AG04450 (cell line): ENCODE results near the gene TIMELESS. TPM values are rescaled to one million over a fixed set of nuclear protein-coding genes. Genes with fewer than 3 reads are reported as not detected.

Source experiments
- CTCF ChIA-PET: fragments of 300-600, 350-600 bp; formaldehyde crosslinking; extraction: SDS; loops from one replicate; lab custom pipeline; 2022; ENCODE audit warnings: antibody characterized with exemption, inconsistent platforms; lab: Charles Lee
- POLR2A ChIA-PET: fragments of 350-600 bp; formaldehyde crosslinking; extraction: SDS; loops from one replicate; lab custom pipeline; 2021; ENCODE audit warnings: antibody characterized with exemption, inconsistent platforms; lab: Yijun Ruan, JAX
- DNase-seq: peaks from one replicate; pipeline ENCODE4 v3.0.0-alpha.2; 2011; ENCODE audit warnings: low read depth, low spot score
- H3K27ac ChIP-seq: one replicate; pipeline ENCODE4 v1.5.1; 2012; ENCODE audit warnings: low read depth, low read length, control low read depth
- H3K27me3 ChIP-seq: one replicate; pipeline ENCODE4 v1.6.0; 2012; ENCODE audit warnings: low read length; ENCODE audit not compliant: control insufficient read depth, insufficient read depth
- H3K4me3 ChIP-seq: 2 replicates; pipeline ENCODE4 v1.5.1; 2011; ENCODE audit warnings: mild to moderate bottlenecking, low read depth, low read length, control low read depth
- H3K9me3 ChIP-seq: 2 replicates; pipeline ENCODE4 v1.5.1; 2012; ENCODE audit warnings: low read length; ENCODE audit not compliant: control insufficient read depth, insufficient read depth
- CTCF ChIP-seq: IDR thresholded peaks from 2 replicates; pipeline ENCODE4 v1.5.1; 2011; ENCODE audit warnings: low read depth, low read length, control low read depth, inconsistent platforms
- polyA plus RNA-seq: library from polyadenylated mRNA; depleted of rRNA; stranded (reverse); fragments of >200 nt; gene quantifications from 2 replicates; pipeline ENCODE4 v1.2.3, GENCODE V29; 2011

TIMELESS gene
- polyA plus RNA-seq, 1 experiment = 2.0 TPM

- TF ChIP-seq CTCF = no peak
- Histone ChIP-seq H3K4me3 (no peak overlapping the region), H3K27ac (no peak overlapping the region), H3K27me3 (no peaks in the 10 kb centered on the region), H3K9me3 (no peaks in the 10 kb centered on the region)
- DNase-seq = no peak
- POLR2A ChIA-PET = no interaction called here
- CTCF ChIA-PET = no interaction called here
Observed at GRCh38 chr12:56417739-56418138, 31.5 kb downstream of the TIMELESS start.

- DNase-seq = no peak
- H3K4me3 ChIP-seq = no peak overlapping the region
Observed at GRCh38 chr12:56414401-56414800, 34.8 kb downstream of the TIMELESS start.

GRCh38 chr12:56413392-56413791, 35.8 kb downstream of the TIMELESS start:
- no peak for TF ChIP-seq CTCF
- H3K27ac ChIP-seq = no peak overlapping the region
- H3K9me3 ChIP-seq = no peaks in the 10 kb centered on the region
- H3K4me3 ChIP-seq = no peak overlapping the region
- POLR2A ChIA-PET = no interaction called here
- H3K27me3 ChIP-seq = no peaks in the 10 kb centered on the region
- CTCF ChIA-PET = no interaction called here
- no peak for DNase-seq

More at GRCh38 chr12:56414401-56414800, 34.8 kb downstream of the TIMELESS start:
- Histone ChIP-seq H3K9me3 (no peaks in the 10 kb centered on the region), H3K27me3 (no peaks in the 10 kb centered on the region), H3K27ac (no peak overlapping the region)
- TF ChIP-seq CTCF = no peak
- ChIA-PET POLR2A (no interaction called here), CTCF (no interaction called here)

- DNase-seq = no peak
- CTCF ChIA-PET = interaction anchor here (1.1 kb wide), 1 partner anchor 52 kb away, joined by 3 read pairs; no protein-coding TSS in a partner anchor
- Histone ChIP-seq H3K27ac (no peak overlapping the region), H3K9me3 (no peaks in the 10 kb centered on the region), H3K27me3 (no peaks in the 10 kb centered on the region), H3K4me3 (no peak overlapping the region)
- no peak for TF ChIP-seq CTCF
- POLR2A ChIA-PET = no interaction called here
Observed at GRCh38 chr12:56411781-56412639, 37.2 kb downstream of the TIMELESS start.

DNA sequence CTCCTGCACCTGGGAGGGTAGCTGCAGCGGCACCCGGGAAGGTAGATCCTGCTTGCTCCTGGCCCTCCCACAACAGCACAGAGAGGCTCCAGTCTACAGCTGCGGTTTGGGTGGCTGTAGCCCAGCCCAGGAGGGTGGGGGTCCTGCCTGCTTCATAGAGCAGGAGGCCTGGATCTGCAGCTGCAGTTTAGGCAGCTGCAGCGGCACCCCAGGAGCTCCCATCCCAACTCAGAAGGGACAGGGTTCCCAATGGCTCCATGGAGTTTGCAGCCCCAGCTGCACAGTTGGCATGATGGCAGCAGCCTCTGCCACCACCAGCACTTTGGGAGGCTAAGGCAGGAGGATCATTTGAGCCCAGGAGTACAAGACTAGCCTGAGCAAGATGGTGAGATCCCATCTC, 38.5 kb downstream of the TIMELESS start:
- no peaks in the 10 kb centered on the region for H3K27me3 ChIP-seq
- H3K9me3 ChIP-seq = no peaks in the 10 kb centered on the region
- POLR2A ChIA-PET = no interaction called here
- CTCF ChIA-PET = interaction anchor here (1.1 kb wide), 1 partner anchor 53 kb away, joined by 3 read pairs; no protein-coding TSS in a partner anchor
- no peak for DNase-seq
- TF ChIP-seq CTCF = no peak
- no peak overlapping the region for H3K4me3 ChIP-seq
- no peak overlapping the region for H3K27ac ChIP-seq
